Lower lobe of right lung (tissue), 2 donors: ENCODE data around the gene DNPEP. TPM values are rescaled to one million over a fixed set of nuclear protein-coding genes. Genes with fewer than 3 reads are reported as not detected.
A peak's percentile ranks its signal among the peaks of the same experiment; 100 is the strongest.

Experiments
- ATAC-seq, 2 donors: fragments of 200-7000 bp; cut with Tn5 transposase; one replicate each; pipeline ENCODE4 v1.9.1; 2020 to 2022; ENCODE audit warnings: mild to moderate bottlenecking in 2 of 2, moderate library complexity in 2 of 2
- DNase-seq: peaks from one replicate; pipeline ENCODE4 v3.0.0-alpha.2; 2020
- H3K27ac ChIP-seq: fragments of 200-600 bp; one replicate; pipeline ENCODE4 v1.8.0; 2022
- H3K27me3 ChIP-seq: fragments of 200-600 bp; one replicate; pipeline ENCODE4 v1.8.0; 2022; ENCODE audit warnings: low read depth
- H3K36me3 ChIP-seq: fragments of 200-600 bp; one replicate; pipeline ENCODE4 v1.8.0; 2022; ENCODE audit warnings: mild to moderate bottlenecking
- H3K4me1 ChIP-seq: fragments of 200-600 bp; one replicate; pipeline ENCODE4 v1.8.0; 2022
- H3K4me3 ChIP-seq: fragments of 200-600 bp; one replicate; pipeline ENCODE4 v1.8.0; 2022; ENCODE audit warnings: mild to moderate bottlenecking
- H3K9me3 ChIP-seq: fragments of 200-600 bp; one replicate; pipeline ENCODE4 v1.8.0; 2022
- CTCF ChIP-seq: fragments of 200-600 bp; IDR thresholded peaks from one replicate; pipeline ENCODE4 v1.8.0; 2022; ENCODE audit warnings: antibody characterized with exemption, mild to moderate bottlenecking
- intact Hi-C: fragments of 100-400 bp; cut with DNase I; formaldehyde crosslinking; loops from one replicate; pipeline ENCODE4 v1.11.0; 2022
- total RNA-seq: library from RNA; stranded (reverse); fragmentation: NEBNext Ultra II Directional; extraction: Animal tissue kit (Norgen Biotek cat#: 25700); gene quantifications from one replicate; pipeline ENCODE4 v1.2.1, GENCODE V29; 2021
- donor health status: DM: no; HTN: yes; CAD: no; lungs with severe emphysema.

DNPEP gene
- total RNA-seq, 1 donor from 2014 or later, result 79.5 TPM

- no peak overlapping the region for H3K4me3 ChIP-seq
- H3K4me1 ChIP-seq, result no peaks in the 10 kb centered on the region
- H3K36me3 ChIP-seq, result no peaks in the 10 kb centered on the region
- H3K27me3 ChIP-seq, result peaks cover 51% of the 10 kb centered on the region
- H3K27ac ChIP-seq, result no peak overlapping the region
- H3K9me3 ChIP-seq, result no peaks in the 10 kb centered on the region
- intact Hi-C loops, result no loop called here
- DNase-seq (no peak), ATAC-seq (no peak)
- no peak for TF ChIP-seq CTCF
Observed at GRCh38 chr2:219334076-219334475, 53.6 kb downstream of the DNPEP start.

GRCh38 chr2:219332542-219332941 is 55.2 kb downstream of the DNPEP start, which contains the start of gene RESP18:
TSS of gene RESP18 (minus strand) at chr2:219332744.
- H3K27ac ChIP-seq, result no peak within 1 kb of the TSS
- ATAC-seq (no peak), DNase-seq (no peak)
- H3K9me3 ChIP-seq, result no peaks in the 10 kb centered on the region
- H3K36me3 ChIP-seq, result no peaks in the 10 kb centered on the region
- no peak for TF ChIP-seq CTCF
- intact Hi-C loops, result no loop called here
- H3K4me1 ChIP-seq, result no peaks in the 10 kb centered on the region
- no peak within 1 kb of the TSS for H3K4me3 ChIP-seq
- peaks cover 61% of the 10 kb centered on the region for H3K27me3 ChIP-seq

GRCh38 chr2:219331560-219332213 is 56.0 kb downstream of the DNPEP start:
- DNase-seq, result no peak

DNA sequence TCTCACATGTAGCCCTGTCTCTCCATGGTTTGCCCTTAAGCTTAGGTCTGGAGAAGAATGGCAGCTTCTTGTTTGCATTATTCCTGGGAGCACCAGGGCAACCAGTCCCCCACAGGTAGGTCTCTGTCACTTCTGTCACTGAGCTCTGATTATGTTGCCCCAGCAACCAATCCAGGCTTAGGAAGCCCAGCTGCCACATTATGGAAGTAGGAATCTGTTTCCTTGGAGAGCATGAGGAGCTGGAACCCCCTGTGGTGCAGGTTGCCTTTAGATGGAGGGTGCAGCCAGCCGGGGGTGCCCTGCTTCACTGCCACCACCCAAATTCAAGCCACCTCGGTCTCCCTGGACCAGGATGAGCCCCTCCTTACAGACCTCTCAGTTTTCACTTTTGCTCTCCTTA is 60.0 kb downstream of the DNPEP start:
- DNase-seq, result no peak
- Histone ChIP-seq H3K9me3 (no peaks in the 10 kb centered on the region), H3K27ac (no peak overlapping the region), H3K36me3 (no peaks in the 10 kb centered on the region), H3K4me3 (no peak overlapping the region), H3K4me1 (no peaks in the 10 kb centered on the region), H3K27me3 (peaks cover 26% of the 10 kb centered on the region)
- no peak for TF ChIP-seq CTCF
- intact Hi-C loops, result no loop called here
- no peak for ATAC-seq

More at GRCh38 chr2:219331560-219332213, 56.0 kb downstream of the DNPEP start:
- intact Hi-C loops, result no loop called here
- ATAC-seq, result peak; percentile 61 to 80
- TF ChIP-seq CTCF, result no peak
- no peaks in the 10 kb centered on the region for H3K4me1 ChIP-seq
- no peak overlapping the region for H3K27ac ChIP-seq
- H3K27me3 ChIP-seq, result peaks cover 54% of the 10 kb centered on the region
- H3K36me3 ChIP-seq, result no peaks in the 10 kb centered on the region
- H3K9me3 ChIP-seq, result no peaks in the 10 kb centered on the region
- no peak overlapping the region for H3K4me3 ChIP-seq

- Histone ChIP-seq H3K36me3 (no peaks in the 10 kb centered on the region), H3K4me1 (no peaks in the 10 kb centered on the region), H3K9me3 (no peaks in the 10 kb centered on the region), H3K27ac (no peak overlapping the region), H3K4me3 (no peak overlapping the region), H3K27me3 (peaks cover 24% of the 10 kb centered on the region)
- ATAC-seq, result no peak
- intact Hi-C loops, result no loop called here
- DNase-seq, result no peak
- no peak for TF ChIP-seq CTCF
Observed at GRCh38 chr2:219325657-219326315, 61.9 kb downstream of the DNPEP start.
